Measurements from ENCODE around the gene LGALS7.
"Not testable (repeated sequence)": the region's sequence is repeated elsewhere in the genome, so short reads cannot be mapped to it uniquely, and the experiment has no call there.

Gene LGALS7

GRCh38 chr19:38805180-38805579, 31.9 kb upstream of the LGALS7 start:
- no peak for DNase-seq (ENCODE audit: extremely low read depth, low read depth)
- H3K4me3 ChIP-seq (replicated peaks; ENCODE audit: low read depth, low read length): no peak overlapping the region
- TF ChIP-seq CTCF (IDR thresholded peaks at IDR 0.05; ENCODE audit: low read depth, low read length, missing control alignments): no peak

DNA sequence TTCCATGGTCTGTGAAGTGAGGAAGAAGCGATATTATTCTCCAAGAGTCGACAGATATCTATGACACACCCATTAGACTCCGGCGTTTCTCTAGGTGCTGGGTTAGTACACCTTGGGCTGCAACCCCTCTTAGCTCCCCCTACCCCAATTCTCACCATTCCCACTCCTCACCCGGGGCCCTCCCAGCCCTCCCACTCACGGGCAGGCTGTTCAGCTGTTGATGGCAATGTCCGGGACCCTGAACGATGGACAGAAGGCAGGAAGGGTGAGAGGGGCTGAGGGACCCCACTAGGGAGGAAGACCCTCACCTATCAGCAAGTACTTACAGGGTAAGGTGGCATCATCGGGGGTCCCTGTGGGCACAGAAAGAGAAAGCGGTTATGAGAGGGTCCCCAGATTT, 30.2 kb upstream of the LGALS7 start:
- no peak for TF ChIP-seq CTCF (IDR thresholded peaks at IDR 0.05; ENCODE audit: low read depth, low read length, missing control alignments)
- DNase-seq (ENCODE audit: extremely low read depth, low read depth): no peak
- H3K4me3 ChIP-seq (replicated peaks; ENCODE audit: low read depth, low read length): no peak overlapping the region

GRCh38 chr19:38801359-38802095, 28.2 kb upstream of the LGALS7 start:
- no peak overlapping the region for H3K4me3 ChIP-seq (replicated peaks; ENCODE audit: low read depth, low read length)
- DNase-seq (ENCODE audit: extremely low read depth, low read depth): no peak
- no peak for TF ChIP-seq CTCF (IDR thresholded peaks at IDR 0.05; ENCODE audit: low read depth, low read length, missing control alignments)

DNA sequence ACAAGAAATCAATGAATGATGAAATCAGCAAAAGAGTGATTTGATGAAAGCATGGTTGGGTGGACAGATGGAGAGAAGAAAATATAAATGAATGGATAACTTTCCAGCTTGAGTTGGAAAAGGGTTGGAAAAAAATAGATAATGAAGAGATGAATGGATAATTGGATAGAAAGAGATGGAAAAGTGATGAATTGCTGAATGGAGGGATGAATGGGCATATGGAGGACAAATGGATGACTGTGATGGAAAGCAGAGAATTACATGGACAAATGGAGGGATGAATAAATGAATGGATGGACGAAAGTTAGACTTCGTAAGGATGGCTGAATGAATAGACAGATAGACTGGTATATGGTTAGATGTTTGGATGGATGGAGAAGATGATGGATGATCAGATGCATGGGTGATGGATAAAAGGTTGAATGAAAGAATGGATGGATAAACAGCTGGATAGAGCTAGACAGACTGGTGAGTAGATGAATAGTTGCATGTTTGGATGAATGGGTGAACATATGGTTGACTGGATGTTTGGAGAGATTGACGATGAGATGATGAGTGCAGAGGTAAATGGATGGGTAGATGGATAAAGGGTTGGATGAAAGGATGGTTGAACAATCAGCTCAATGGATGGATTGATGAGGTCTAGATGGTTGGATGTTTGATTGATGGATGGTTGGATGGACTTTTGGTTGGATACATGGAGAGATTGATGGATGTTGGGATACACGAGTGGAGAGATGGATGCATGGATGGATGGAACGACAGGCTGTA, 27.4 kb upstream of the LGALS7 start:
- TF ChIP-seq CTCF (IDR thresholded peaks at IDR 0.05; ENCODE audit: low read depth, low read length, missing control alignments): no peak
- H3K4me3 ChIP-seq (replicated peaks; ENCODE audit: low read depth, low read length): no peak overlapping the region

GRCh38 chr19:38799104-38799503, 25.8 kb upstream of the LGALS7 start:
- no peak overlapping the region for H3K4me3 ChIP-seq (replicated peaks; ENCODE audit: low read depth, low read length)
- DNase-seq (ENCODE audit: extremely low read depth, low read depth): no peak
- TF ChIP-seq CTCF (IDR thresholded peaks at IDR 0.05; ENCODE audit: low read depth, low read length, missing control alignments): no peak

More for the DNA sequence above, 27.4 kb upstream of the LGALS7 start:
- DNase-seq (ENCODE audit: extremely low read depth, low read depth): no peak

DNA sequence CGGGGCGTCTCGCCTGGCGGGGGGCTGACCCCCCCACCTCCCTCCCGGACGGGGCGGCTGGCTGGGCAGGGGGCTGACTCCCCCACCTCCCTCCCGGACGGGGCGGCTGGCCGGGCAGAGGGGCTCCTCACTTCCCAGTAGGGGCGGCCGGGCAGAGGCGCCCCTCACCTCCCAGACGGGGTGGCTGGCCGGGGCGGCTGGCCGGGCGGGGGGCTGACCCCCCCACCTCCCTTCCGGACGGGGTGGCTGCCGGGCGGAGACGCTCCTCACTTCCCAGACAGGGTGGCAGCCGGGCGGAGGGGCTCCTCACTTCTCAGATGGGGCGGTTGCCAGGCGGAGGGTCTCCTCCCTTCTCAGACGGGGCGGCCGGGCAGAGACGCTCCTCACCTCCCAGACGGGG, 24.5 kb upstream of the LGALS7 start:
- not testable (repeated sequence) for DNase-seq (ENCODE audit: extremely low read depth, low read depth); H3K4me3 ChIP-seq (replicated peaks; ENCODE audit: low read depth, low read length)

GRCh38 chr19:38796154-38796553, 22.8 kb upstream of the LGALS7 start:
- no peak overlapping the region for H3K4me3 ChIP-seq (replicated peaks; ENCODE audit: low read depth, low read length)
- DNase-seq (ENCODE audit: extremely low read depth, low read depth): no peak
- no peak for TF ChIP-seq CTCF (IDR thresholded peaks at IDR 0.05; ENCODE audit: low read depth, low read length, missing control alignments)

Data from HFF-Myc (cell line).